Neural cell (in vitro differentiated cells): ENCODE results near the gene PTPN21.

Experiments
- EP300 ChIP-seq: fragments of 450-650 bp; conservative IDR thresholded peaks from 2 replicates; pipeline ENCODE4 v1.6.1; 2014; ENCODE audit warnings: antibody characterized with exemption, mild to moderate bottlenecking, moderate library complexity; ENCODE audit not compliant: poor library complexity, severe bottlenecking
- EZH2 ChIP-seq: fragments of 200-600, 300-800 bp; shearing (Covaris generic), sonication (generic); IDR thresholded peaks from 2 replicates; pipeline ENCODE4 v1.6.1; 2014; ENCODE audit warnings: antibody characterized with exemption, low read length, borderline replicate concordance, mild to moderate bottlenecking; ENCODE audit not compliant: insufficient read depth, poor library complexity, severe bottlenecking
- POLR2AphosphoS5 ChIP-seq: IDR thresholded peaks from 2 replicates; pipeline ENCODE4 v1.6.1; 2012
- SMC3 ChIP-seq: fragments of 450-650 bp; conservative IDR thresholded peaks from 2 replicates; pipeline ENCODE4 v1.6.1; 2014; ENCODE audit warnings: antibody characterized with exemption, mild to moderate bottlenecking, moderate library complexity; ENCODE audit not compliant: poor library complexity
- TAF1 ChIP-seq: IDR thresholded peaks from 2 replicates; pipeline ENCODE4 v1.6.1; 2012; ENCODE audit warnings: low read depth
- TF ChIP-seq, protein P1 (sequence below): fragments of 450-650 bp; IDR thresholded peaks from 2 replicates; pipeline ENCODE4 v1.5.1; 2014; ENCODE audit warnings: antibody characterized with exemption, mild to moderate bottlenecking, moderate library complexity; ENCODE audit not compliant: poor library complexity, severe bottlenecking
- TF ChIP-seq, protein P2 (sequence below): IDR thresholded peaks from 2 replicates; pipeline ENCODE4 v1.6.1; 2012; ENCODE audit warnings: borderline replicate concordance

DNA sequence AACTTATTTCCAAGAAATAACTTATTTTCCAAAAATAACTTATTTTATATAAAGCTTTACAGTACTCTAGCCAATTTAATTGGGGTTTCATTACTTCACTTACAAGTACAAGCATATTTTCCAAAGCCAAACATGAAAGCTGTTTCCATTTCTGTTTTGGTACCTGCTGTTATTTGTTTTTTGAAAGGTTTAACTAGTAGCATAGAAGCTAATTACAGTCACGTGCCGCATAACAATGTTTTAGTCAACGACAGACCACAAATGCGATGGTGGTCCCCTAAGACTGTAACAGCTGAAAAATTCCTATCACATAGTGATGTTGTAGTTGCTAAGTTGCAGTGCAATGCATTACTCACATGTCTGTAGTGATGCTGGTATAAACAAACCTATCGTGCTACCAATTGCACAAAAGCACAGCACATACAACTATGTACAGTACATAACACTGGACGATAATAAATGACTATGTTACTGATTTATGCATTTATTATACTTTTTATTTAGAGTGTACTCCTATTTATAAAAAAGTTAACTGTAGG is 21.7 kb downstream of the PTPN21 start:
- TF ChIP-seq POLR2AphosphoS5 (no peak), EZH2 (no peak), TAF1 (no peak), EP300 (no peak), SMC3 (no peak)
- TF ChIP-seq, protein P1, sequence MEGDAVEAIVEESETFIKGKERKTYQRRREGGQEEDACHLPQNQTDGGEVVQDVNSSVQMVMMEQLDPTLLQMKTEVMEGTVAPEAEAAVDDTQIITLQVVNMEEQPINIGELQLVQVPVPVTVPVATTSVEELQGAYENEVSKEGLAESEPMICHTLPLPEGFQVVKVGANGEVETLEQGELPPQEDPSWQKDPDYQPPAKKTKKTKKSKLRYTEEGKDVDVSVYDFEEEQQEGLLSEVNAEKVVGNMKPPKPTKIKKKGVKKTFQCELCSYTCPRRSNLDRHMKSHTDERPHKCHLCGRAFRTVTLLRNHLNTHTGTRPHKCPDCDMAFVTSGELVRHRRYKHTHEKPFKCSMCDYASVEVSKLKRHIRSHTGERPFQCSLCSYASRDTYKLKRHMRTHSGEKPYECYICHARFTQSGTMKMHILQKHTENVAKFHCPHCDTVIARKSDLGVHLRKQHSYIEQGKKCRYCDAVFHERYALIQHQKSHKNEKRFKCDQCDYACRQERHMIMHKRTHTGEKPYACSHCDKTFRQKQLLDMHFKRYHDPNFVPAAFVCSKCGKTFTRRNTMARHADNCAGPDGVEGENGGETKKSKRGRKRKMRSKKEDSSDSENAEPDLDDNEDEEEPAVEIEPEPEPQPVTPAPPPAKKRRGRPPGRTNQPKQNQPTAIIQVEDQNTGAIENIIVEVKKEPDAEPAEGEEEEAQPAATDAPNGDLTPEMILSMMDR = no peak
- TF ChIP-seq, protein P2, sequence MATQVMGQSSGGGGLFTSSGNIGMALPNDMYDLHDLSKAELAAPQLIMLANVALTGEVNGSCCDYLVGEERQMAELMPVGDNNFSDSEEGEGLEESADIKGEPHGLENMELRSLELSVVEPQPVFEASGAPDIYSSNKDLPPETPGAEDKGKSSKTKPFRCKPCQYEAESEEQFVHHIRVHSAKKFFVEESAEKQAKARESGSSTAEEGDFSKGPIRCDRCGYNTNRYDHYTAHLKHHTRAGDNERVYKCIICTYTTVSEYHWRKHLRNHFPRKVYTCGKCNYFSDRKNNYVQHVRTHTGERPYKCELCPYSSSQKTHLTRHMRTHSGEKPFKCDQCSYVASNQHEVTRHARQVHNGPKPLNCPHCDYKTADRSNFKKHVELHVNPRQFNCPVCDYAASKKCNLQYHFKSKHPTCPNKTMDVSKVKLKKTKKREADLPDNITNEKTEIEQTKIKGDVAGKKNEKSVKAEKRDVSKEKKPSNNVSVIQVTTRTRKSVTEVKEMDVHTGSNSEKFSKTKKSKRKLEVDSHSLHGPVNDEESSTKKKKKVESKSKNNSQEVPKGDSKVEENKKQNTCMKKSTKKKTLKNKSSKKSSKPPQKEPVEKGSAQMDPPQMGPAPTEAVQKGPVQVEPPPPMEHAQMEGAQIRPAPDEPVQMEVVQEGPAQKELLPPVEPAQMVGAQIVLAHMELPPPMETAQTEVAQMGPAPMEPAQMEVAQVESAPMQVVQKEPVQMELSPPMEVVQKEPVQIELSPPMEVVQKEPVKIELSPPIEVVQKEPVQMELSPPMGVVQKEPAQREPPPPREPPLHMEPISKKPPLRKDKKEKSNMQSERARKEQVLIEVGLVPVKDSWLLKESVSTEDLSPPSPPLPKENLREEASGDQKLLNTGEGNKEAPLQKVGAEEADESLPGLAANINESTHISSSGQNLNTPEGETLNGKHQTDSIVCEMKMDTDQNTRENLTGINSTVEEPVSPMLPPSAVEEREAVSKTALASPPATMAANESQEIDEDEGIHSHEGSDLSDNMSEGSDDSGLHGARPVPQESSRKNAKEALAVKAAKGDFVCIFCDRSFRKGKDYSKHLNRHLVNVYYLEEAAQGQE = no peak
